ENCODE results near the gene ZNF423. TPM values are rescaled to one million over a fixed set of nuclear protein-coding genes. Genes with fewer than 3 reads are reported as not detected.

The ZNF423 gene
- total RNA-seq, 1 experiment from 2014 or later: not detected

DNA sequence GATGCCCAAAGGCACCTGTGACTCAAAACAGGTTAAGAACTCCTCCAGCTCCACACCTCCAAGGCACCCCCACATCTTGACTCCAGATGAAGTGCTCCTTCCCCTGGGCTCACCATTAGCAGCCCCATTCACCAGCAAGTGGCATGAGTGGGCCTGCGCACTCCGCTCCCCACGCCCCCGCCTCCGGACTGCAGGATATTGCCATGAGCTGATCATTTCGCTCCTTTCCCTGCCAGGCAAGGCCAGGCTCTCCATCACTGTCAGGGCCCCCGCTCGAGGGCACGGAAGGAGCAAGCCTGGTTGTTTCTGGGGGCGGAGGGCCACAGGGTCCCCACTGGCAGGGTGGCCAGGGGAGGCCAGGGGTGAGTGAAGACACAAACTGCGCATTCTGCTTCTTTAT is 69.9 kb downstream of the ZNF423 start:
- H3K9ac ChIP-seq (ENCODE audit: low read length): no peak overlapping the region

DNA sequence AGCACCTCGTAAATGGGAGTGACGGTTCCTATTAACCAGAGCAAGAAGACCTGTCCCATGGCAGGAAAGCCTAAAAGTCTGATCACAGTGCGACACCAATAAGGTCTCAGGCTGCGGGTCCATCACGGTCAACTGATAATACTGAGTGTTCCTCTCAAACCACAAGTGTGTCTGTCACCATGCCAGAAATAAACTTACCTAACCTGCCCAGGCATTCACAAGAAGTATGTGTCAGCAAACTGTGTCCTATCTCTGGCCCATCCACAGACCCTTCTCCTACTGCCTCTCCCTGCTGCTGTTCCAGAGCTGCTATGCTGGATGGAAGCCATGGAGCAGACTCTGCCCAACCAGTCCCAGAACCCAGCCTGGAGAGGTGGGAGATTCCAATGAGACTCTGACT is 73.5 kb downstream of the ZNF423 start:
- Histone ChIP-seq H3K27me3 (ENCODE audit: low read length) (no peaks in the 10 kb centered on the region), H3K36me3 (ENCODE audit: insufficient read depth, low read length) (no peaks in the 10 kb centered on the region), H3K9me3 (ENCODE audit: low read length) (no peaks in the 10 kb centered on the region), H3K4me2 (ENCODE audit: low read depth, low read length, poor library complexity, severe bottlenecking) (no peak overlapping the region), H3K27ac (ENCODE audit: low read length) (no peak overlapping the region), H4K20me1 (ENCODE audit: insufficient read depth, low read depth, low read length) (no peaks in the 10 kb centered on the region), H3K9ac (ENCODE audit: low read length) (no peak overlapping the region), H3K79me2 (ENCODE audit: low read length) (no peaks in the 10 kb centered on the region), H3K4me3 (ENCODE audit: low read length) (no peak overlapping the region), H2AFZ (ENCODE audit: low read length) (no peak overlapping the region), H3K4me1 (ENCODE audit: low read length) (no peaks in the 10 kb centered on the region), H3K9me2 (replicated peaks; ENCODE audit: insufficient read depth, low read length) (no peaks in the 10 kb centered on the region)
- DNase-seq: no peak

More for the DNA sequence above, 69.9 kb downstream of the ZNF423 start:
- Histone ChIP-seq H3K9me3 (ENCODE audit: low read length) (no peaks in the 10 kb centered on the region), H3K9me2 (replicated peaks; ENCODE audit: insufficient read depth, low read length) (no peaks in the 10 kb centered on the region), H2AFZ (ENCODE audit: low read length) (no peak overlapping the region), H3K79me2 (ENCODE audit: low read length) (no peaks in the 10 kb centered on the region), H3K36me3 (ENCODE audit: insufficient read depth, low read length) (no peaks in the 10 kb centered on the region), H3K4me2 (ENCODE audit: low read depth, low read length, poor library complexity, severe bottlenecking) (no peak overlapping the region), H3K4me3 (ENCODE audit: low read length) (no peak overlapping the region), H3K27me3 (ENCODE audit: low read length) (no peaks in the 10 kb centered on the region), H4K20me1 (ENCODE audit: insufficient read depth, low read depth, low read length) (no peaks in the 10 kb centered on the region), H3K4me1 (ENCODE audit: low read length) (no peaks in the 10 kb centered on the region), H3K27ac (ENCODE audit: low read length) (no peak overlapping the region)
- no peak for DNase-seq

DNA sequence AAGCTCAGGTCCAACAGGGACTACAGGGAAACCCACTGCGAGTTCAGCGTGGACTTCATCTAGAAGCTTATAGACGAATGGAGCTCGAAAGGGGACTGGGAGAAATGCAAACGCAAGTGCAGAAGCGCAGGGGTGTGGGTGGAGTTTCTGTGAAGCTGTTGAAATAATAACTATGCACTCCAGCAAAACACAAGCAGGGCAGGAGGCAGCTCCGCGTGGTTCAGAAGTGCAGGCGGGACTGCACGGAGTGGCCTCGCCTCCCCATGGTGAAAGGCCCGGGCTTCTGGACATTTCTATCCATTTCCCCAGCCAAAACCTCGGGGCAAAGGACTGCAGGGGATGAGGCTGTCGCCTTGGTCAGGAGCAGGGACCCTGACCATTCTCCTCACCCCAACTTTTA is 74.5 kb downstream of the ZNF423 start:
- Histone ChIP-seq H3K4me3 (ENCODE audit: low read length) (no peak overlapping the region), H3K36me3 (ENCODE audit: insufficient read depth, low read length) (no peaks in the 10 kb centered on the region), H2AFZ (ENCODE audit: low read length) (no peak overlapping the region), H3K79me2 (ENCODE audit: low read length) (no peaks in the 10 kb centered on the region), H3K27me3 (ENCODE audit: low read length) (no peaks in the 10 kb centered on the region), H3K9me2 (replicated peaks; ENCODE audit: insufficient read depth, low read length) (no peaks in the 10 kb centered on the region), H3K4me1 (ENCODE audit: low read length) (no peaks in the 10 kb centered on the region), H3K27ac (ENCODE audit: low read length) (no peak overlapping the region), H3K9me3 (ENCODE audit: low read length) (no peaks in the 10 kb centered on the region), H3K9ac (ENCODE audit: low read length) (no peak overlapping the region), H4K20me1 (ENCODE audit: insufficient read depth, low read depth, low read length) (no peaks in the 10 kb centered on the region), H3K4me2 (ENCODE audit: low read depth, low read length, poor library complexity, severe bottlenecking) (no peak overlapping the region)
- no peak for DNase-seq

DNA sequence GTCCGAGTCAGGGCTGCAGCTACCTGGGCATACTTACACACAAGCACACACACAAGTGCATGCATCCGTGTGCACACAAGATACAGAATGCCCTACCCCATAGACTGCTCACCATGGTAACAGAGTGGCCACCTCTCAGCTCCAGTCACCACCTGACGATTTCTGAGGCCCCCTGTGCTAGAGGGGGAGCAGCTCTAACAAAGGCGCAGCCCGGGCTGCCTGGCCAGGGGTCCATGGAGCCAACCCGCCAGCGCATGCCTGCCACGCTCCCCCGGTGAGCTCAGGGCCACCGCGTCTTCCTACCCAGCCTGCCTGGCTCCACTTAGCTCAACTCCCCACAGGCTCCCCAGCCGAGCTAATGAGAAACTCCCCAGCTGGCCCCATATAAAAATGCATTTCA is 75.5 kb downstream of the ZNF423 start:
- Histone ChIP-seq H3K79me2 (ENCODE audit: low read length) (no peaks in the 10 kb centered on the region), H3K4me3 (ENCODE audit: low read length) (no peak overlapping the region)

DNA sequence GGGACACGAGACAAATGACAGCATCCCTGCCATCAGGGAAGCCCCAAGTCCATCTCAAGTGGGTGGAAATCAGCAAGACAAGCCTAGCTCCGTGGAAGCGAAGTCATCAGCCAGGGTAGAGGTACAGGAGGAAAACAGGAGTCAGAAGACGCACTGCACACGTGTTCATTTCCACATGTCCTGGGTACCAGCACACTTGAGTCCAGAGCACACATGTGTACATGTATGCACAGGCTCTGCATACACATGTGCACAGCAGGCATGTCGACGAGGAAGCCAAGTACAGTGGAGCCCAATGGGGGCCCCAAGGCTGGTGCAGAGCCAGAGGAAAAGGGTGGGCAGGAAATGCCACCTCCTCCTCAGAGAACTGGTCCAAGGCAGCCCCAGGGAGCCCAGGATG is 75.9 kb downstream of the ZNF423 start:
- no peak for DNase-seq
- no peak overlapping the region for H3K4me3 ChIP-seq (ENCODE audit: low read length)
- H3K36me3 ChIP-seq (ENCODE audit: insufficient read depth, low read length): no peaks in the 10 kb centered on the region
- H2AFZ ChIP-seq (ENCODE audit: low read length): no peak overlapping the region
- H3K9me3 ChIP-seq (ENCODE audit: low read length): no peaks in the 10 kb centered on the region
- no peaks in the 10 kb centered on the region for H3K79me2 ChIP-seq (ENCODE audit: low read length)
- no peak overlapping the region for H3K27ac ChIP-seq (ENCODE audit: low read length)
- no peaks in the 10 kb centered on the region for H3K4me1 ChIP-seq (ENCODE audit: low read length)
- H3K9me2 ChIP-seq (replicated peaks; ENCODE audit: insufficient read depth, low read length): no peaks in the 10 kb centered on the region
- no peaks in the 10 kb centered on the region for H4K20me1 ChIP-seq (ENCODE audit: insufficient read depth, low read depth, low read length)
- no peak overlapping the region for H3K4me2 ChIP-seq (ENCODE audit: low read depth, low read length, poor library complexity, severe bottlenecking)
- no peak overlapping the region for H3K9ac ChIP-seq (ENCODE audit: low read length)
- H3K27me3 ChIP-seq (ENCODE audit: low read length): no peaks in the 10 kb centered on the region

More for the DNA sequence above, 75.5 kb downstream of the ZNF423 start:
- DNase-seq: no peak
- no peaks in the 10 kb centered on the region for H3K36me3 ChIP-seq (ENCODE audit: insufficient read depth, low read length)
- H3K4me1 ChIP-seq (ENCODE audit: low read length): no peaks in the 10 kb centered on the region
- no peak overlapping the region for H3K9ac ChIP-seq (ENCODE audit: low read length)
- H3K27ac ChIP-seq (ENCODE audit: low read length): no peak overlapping the region
- H3K9me3 ChIP-seq (ENCODE audit: low read length): no peaks in the 10 kb centered on the region
- H3K4me2 ChIP-seq (ENCODE audit: low read depth, low read length, poor library complexity, severe bottlenecking): no peak overlapping the region
- H2AFZ ChIP-seq (ENCODE audit: low read length): no peak overlapping the region
- no peaks in the 10 kb centered on the region for H3K27me3 ChIP-seq (ENCODE audit: low read length)
- no peaks in the 10 kb centered on the region for H3K9me2 ChIP-seq (replicated peaks; ENCODE audit: insufficient read depth, low read length)
- H4K20me1 ChIP-seq (ENCODE audit: insufficient read depth, low read depth, low read length): no peaks in the 10 kb centered on the region

DNA sequence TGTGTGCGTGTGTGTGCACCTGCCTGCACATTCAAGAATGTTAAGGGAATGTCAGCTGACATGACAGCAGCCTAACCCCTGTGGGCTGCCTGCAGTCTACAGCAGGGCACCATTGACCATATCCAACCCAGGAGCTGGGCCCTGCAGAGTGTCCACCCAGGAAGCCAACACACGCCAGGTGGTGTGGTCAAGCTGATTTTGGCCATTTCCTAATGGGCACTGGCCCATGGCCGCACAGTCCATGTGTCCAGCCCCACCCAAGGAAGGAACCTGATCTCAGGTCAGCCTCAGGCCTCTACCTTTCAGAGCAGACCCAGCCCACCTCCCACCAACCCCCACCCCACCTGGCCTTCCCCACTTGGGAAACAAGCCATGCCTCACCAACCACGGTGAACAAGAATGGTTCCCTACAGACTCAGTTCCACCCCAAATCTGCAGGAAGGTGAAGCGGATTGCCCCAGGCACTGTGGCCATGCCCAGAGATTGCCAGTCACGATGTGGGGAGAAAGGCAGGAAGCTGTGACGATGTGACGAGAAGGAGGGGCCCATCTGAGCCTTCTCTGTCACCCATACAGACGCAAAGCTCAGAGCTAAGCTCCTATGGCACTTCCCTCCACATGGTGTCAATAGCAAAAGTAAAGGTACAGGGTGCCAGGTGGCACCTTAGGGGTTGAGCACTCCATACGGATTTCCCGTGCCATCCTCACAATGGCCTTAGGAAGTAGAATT is 77.5 kb downstream of the ZNF423 start:
- no peak overlapping the region for H3K4me3 ChIP-seq (ENCODE audit: low read length)
- no peaks in the 10 kb centered on the region for H3K79me2 ChIP-seq (ENCODE audit: low read length)
- H3K27me3 ChIP-seq (ENCODE audit: low read length): no peaks in the 10 kb centered on the region
- no peaks in the 10 kb centered on the region for H3K9me2 ChIP-seq (replicated peaks; ENCODE audit: insufficient read depth, low read length)
- no peak for DNase-seq
- no peaks in the 10 kb centered on the region for H3K9me3 ChIP-seq (ENCODE audit: low read length)
- no peak overlapping the region for H3K9ac ChIP-seq (ENCODE audit: low read length)
- H3K27ac ChIP-seq (ENCODE audit: low read length): no peak overlapping the region
- no peaks in the 10 kb centered on the region for H3K36me3 ChIP-seq (ENCODE audit: insufficient read depth, low read length)
- no peak overlapping the region for H3K4me2 ChIP-seq (ENCODE audit: low read depth, low read length, poor library complexity, severe bottlenecking)
- no peaks in the 10 kb centered on the region for H4K20me1 ChIP-seq (ENCODE audit: insufficient read depth, low read depth, low read length)
- no peaks in the 10 kb centered on the region for H3K4me1 ChIP-seq (ENCODE audit: low read length)
- H2AFZ ChIP-seq (ENCODE audit: low read length): no peak overlapping the region

DNA sequence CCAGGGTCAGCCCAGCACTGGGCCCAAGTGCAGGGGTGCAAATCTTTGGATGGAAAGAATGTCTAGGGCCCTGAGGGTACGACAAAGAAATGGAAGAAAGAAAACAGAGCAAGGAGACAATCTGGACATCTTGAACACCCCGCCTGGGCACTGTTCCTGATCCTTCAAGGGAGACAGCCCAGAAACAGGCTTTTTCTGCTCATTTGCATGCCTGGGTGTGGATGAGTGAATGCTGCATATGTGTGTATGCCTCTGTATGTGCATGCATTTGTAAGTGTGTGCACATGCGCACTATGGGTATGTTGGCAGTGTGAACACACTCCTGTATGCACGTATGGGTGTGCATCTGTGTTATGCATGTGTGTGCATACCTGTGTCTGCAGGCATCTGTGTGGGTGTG is 79.2 kb downstream of the ZNF423 start:
- Histone ChIP-seq H3K36me3 (ENCODE audit: insufficient read depth, low read length) (no peaks in the 10 kb centered on the region), H3K4me1 (ENCODE audit: low read length) (no peaks in the 10 kb centered on the region), H3K27ac (ENCODE audit: low read length) (no peak overlapping the region), H3K4me2 (ENCODE audit: low read depth, low read length, poor library complexity, severe bottlenecking) (no peak overlapping the region), H2AFZ (ENCODE audit: low read length) (no peak overlapping the region), H3K4me3 (ENCODE audit: low read length) (no peak overlapping the region), H4K20me1 (ENCODE audit: insufficient read depth, low read depth, low read length) (no peaks in the 10 kb centered on the region), H3K9me2 (replicated peaks; ENCODE audit: insufficient read depth, low read length) (no peaks in the 10 kb centered on the region), H3K9me3 (ENCODE audit: low read length) (no peaks in the 10 kb centered on the region), H3K9ac (ENCODE audit: low read length) (no peak overlapping the region), H3K79me2 (ENCODE audit: low read length) (no peaks in the 10 kb centered on the region), H3K27me3 (ENCODE audit: low read length) (no peaks in the 10 kb centered on the region)
- DNase-seq: no peak

DNA sequence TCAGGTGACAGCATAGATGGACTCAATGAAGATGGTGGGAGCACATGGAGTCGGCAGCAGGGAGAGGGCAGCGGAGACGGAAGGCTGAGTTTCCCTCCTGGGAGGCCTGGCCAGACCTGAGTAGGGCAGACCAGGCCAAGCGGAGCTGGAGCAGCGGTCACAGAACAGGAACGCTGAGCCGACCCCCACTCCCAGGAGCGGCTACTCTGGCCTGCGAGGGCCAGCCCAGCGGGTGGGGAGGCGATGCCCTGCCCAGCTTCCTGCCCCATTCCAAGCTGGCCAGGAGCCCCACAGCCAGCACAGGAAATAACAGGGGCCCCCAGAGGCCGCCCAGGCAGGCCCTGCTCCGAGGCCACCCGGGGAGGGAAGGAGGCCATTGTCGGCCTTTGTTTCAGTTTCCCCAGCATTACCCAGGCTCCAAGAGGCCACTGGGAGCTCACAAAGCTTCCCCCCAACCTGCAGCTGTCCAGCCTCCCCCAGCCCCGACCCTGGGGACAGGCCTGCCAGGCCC is 79.8 kb downstream of the ZNF423 start:
- Histone ChIP-seq H2AFZ (ENCODE audit: low read length) (no peak overlapping the region), H3K79me2 (ENCODE audit: low read length) (no peaks in the 10 kb centered on the region), H3K27me3 (ENCODE audit: low read length) (no peaks in the 10 kb centered on the region)

More for the DNA sequence above, 79.8 kb downstream of the ZNF423 start:
- Histone ChIP-seq H3K4me3 (ENCODE audit: low read length) (no peak overlapping the region), H3K27ac (ENCODE audit: low read length) (no peak overlapping the region), H3K9me2 (replicated peaks; ENCODE audit: insufficient read depth, low read length) (no peaks in the 10 kb centered on the region), H3K9ac (ENCODE audit: low read length) (no peak overlapping the region), H3K36me3 (ENCODE audit: insufficient read depth, low read length) (no peaks in the 10 kb centered on the region), H4K20me1 (ENCODE audit: insufficient read depth, low read depth, low read length) (no peaks in the 10 kb centered on the region), H3K4me1 (ENCODE audit: low read length) (no peaks in the 10 kb centered on the region), H3K9me3 (ENCODE audit: low read length) (no peaks in the 10 kb centered on the region), H3K4me2 (ENCODE audit: low read depth, low read length, poor library complexity, severe bottlenecking) (no peak overlapping the region)
- DNase-seq: no peak
